ENCODE data around the gene ZKSCAN4. TPM values are rescaled to one million over a fixed set of nuclear protein-coding genes. Genes with fewer than 3 reads are reported as not detected.

ZKSCAN4 gene
- total RNA-seq, 4 donors from 2014 or later = 1.5 to 15.6 (median 4.7) TPM

- no peak overlapping the region for H3K4me3 ChIP-seq
- no peaks in the 10 kb centered on the region for H3K4me1 ChIP-seq
- peaks cover 4 to 23% of the 10 kb centered on the region in 2 donors for H3K27me3 ChIP-seq
- no peak for DNase-seq
- TF ChIP-seq POLR2A (IDR thresholded peaks at IDR 0.05) (no peak), CTCF (IDR thresholded peaks at IDR 0.05) (no peak)
- H3K36me3 ChIP-seq = no peaks in the 10 kb centered on the region
- no peaks in the 10 kb centered on the region for H3K9me3 ChIP-seq
- no peak overlapping the region for H3K27ac ChIP-seq
- intact Hi-C loops (cut with DNase I; ENCODE audit: low total_unique reads) = no loop called here
Measured at GRCh38 chr6:28203201-28203600, 48.9 kb downstream of the ZKSCAN4 start.

GRCh38 chr6:28200020-28200419 lies 52.0 kb downstream of the ZKSCAN4 start:
- Histone ChIP-seq H3K4me1 (no peaks in the 10 kb centered on the region), H3K36me3 (no peaks in the 10 kb centered on the region), H3K4me3 (no peak overlapping the region), H3K27me3 (no peaks in the 10 kb centered on the region), H3K27ac (no peak overlapping the region), H3K9me3 (no peaks in the 10 kb centered on the region)
- DNase-seq = no peak
- TF ChIP-seq CTCF (IDR thresholded peaks at IDR 0.05) (no peak), POLR2A (IDR thresholded peaks at IDR 0.05) (no peak)
- intact Hi-C loops (cut with DNase I; ENCODE audit: low total_unique reads) = no loop called here

Other genes starting within 250 kb of the ZKSCAN4 start
- gene ZNF165, start 171.7 kb downstream of the ZKSCAN4 start, total RNA-seq = 1 to 10 TPM in 3 of 4 donors, not detected in 1; 1.1 to 2.1 (median 1.2) TPM
- 1 to 10 TPM in 3 of 4 donors, not detected in 1; 1.8 to 7.9 (median 5.3) TPM for gene ZSCAN16, start 127.7 kb downstream of the ZKSCAN4 start, total RNA-seq
- 10 to 100 TPM; 17.4 to 48.9 (median 32.5) TPM for gene ZKSCAN8, start 110.4 kb downstream of the ZKSCAN4 start, total RNA-seq
- gene ZSCAN9, start 27.0 kb downstream of the ZKSCAN4 start, total RNA-seq = 10 to 100 TPM; 17.6 to 38.9 (median 24.6) TPM
- gene NKAPL, start 7.0 kb upstream of the ZKSCAN4 start, total RNA-seq = 1 to 10 TPM in 1 of 4 donors, under 1 TPM in 1, not detected in 2; 0.97 to 1.2 TPM
- 10 to 100 TPM; 12.6 to 54.7 (median 33.4) TPM for gene ZSCAN26, start 14.9 kb upstream of the ZKSCAN4 start, total RNA-seq
- 10 to 100 TPM in 1 of 4 donors, 1 to 10 TPM in 3; 2.6 to 10.9 (median 7.0) TPM for gene PGBD1, start 29.3 kb upstream of the ZKSCAN4 start, total RNA-seq
- gene ZSCAN31, start 83.9 kb upstream of the ZKSCAN4 start, total RNA-seq = 10 to 100 TPM in 3 of 4 donors, 1 to 10 TPM in 1; 3.5 to 63.8 (median 31.5) TPM
- 10 to 100 TPM in 1 of 4 donors, 1 to 10 TPM in 2, under 1 TPM in 1; 0.29 to 12.3 (median 5.1) TPM for gene ZKSCAN3, start 97.7 kb upstream of the ZKSCAN4 start, total RNA-seq
- 10 to 100 TPM in 2 of 4 donors, 1 to 10 TPM in 2; 3.8 to 22.2 (median 8.4) TPM for gene ZSCAN12, start 147.5 kb upstream of the ZKSCAN4 start, total RNA-seq
- 10 to 100 TPM in 1 of 4 donors, 1 to 10 TPM in 1, under 1 TPM in 1, not detected in 1; 0.26 to 21.3 (median 7.5) TPM for gene ZSCAN23, start 191.2 kb upstream of the ZKSCAN4 start, total RNA-seq